GM10266 (cell line): Measurements from ENCODE around the gene PTPRH.

Experiments
- DNase-seq: peaks from one replicate; pipeline ENCODE4 v3.0.0; 2012; ENCODE audit errors: extremely low spot score
- TF ChIP-seq, protein P1 (sequence below): IDR thresholded peaks from 2 replicates; pipeline ENCODE4 v1.5.1; 2012; ENCODE audit warnings: mild to moderate bottlenecking, low read depth; ENCODE audit not compliant: control insufficient read depth, insufficient read depth; ENCODE audit errors: missing control alignments

PTPRH gene

DNA sequence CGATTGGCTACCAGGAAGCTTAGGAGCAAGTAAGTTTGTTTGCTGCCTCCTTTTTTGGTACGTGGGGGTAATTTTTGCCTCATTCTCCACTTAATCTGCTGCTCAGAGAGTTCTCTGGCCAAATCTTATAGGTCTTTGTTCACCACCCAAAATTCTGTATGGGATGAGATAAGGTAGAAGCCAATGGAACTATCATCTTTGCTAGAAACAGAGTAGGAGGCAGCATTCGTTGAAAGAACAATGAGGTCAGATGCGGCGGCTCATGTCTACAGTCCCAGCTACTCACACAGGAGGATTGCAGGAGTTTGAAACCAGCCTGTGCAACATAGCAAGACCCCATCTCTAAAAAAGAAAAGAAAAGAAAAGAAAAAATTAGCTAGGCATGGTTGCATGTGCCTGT, 37.9 kb downstream of the PTPRH start:
- TF ChIP-seq, protein P1, sequence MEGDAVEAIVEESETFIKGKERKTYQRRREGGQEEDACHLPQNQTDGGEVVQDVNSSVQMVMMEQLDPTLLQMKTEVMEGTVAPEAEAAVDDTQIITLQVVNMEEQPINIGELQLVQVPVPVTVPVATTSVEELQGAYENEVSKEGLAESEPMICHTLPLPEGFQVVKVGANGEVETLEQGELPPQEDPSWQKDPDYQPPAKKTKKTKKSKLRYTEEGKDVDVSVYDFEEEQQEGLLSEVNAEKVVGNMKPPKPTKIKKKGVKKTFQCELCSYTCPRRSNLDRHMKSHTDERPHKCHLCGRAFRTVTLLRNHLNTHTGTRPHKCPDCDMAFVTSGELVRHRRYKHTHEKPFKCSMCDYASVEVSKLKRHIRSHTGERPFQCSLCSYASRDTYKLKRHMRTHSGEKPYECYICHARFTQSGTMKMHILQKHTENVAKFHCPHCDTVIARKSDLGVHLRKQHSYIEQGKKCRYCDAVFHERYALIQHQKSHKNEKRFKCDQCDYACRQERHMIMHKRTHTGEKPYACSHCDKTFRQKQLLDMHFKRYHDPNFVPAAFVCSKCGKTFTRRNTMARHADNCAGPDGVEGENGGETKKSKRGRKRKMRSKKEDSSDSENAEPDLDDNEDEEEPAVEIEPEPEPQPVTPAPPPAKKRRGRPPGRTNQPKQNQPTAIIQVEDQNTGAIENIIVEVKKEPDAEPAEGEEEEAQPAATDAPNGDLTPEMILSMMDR = no peak
- DNase-seq = no peak

DNA sequence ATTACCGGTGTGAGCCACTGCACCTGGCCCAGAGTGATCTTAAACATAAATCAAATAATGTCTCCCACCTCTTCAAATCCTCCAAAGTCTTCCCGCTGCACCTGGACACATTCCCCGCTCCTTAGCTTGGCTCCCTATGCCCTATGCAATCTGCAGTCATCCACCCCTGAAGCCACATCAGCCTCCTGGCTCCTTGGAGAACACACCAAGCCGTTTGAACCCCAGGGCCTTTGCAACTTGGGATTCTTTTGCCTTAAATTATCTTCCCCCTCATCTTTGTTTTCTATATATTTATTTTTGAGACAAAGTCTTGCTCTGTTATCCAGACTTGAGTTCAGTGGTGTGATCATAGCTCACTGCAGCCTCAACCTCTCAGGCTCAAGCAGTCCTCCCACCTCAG, 40.2 kb downstream of the PTPRH start:
- DNase-seq = no peak
- TF ChIP-seq, protein P1 = no peak

DNA sequence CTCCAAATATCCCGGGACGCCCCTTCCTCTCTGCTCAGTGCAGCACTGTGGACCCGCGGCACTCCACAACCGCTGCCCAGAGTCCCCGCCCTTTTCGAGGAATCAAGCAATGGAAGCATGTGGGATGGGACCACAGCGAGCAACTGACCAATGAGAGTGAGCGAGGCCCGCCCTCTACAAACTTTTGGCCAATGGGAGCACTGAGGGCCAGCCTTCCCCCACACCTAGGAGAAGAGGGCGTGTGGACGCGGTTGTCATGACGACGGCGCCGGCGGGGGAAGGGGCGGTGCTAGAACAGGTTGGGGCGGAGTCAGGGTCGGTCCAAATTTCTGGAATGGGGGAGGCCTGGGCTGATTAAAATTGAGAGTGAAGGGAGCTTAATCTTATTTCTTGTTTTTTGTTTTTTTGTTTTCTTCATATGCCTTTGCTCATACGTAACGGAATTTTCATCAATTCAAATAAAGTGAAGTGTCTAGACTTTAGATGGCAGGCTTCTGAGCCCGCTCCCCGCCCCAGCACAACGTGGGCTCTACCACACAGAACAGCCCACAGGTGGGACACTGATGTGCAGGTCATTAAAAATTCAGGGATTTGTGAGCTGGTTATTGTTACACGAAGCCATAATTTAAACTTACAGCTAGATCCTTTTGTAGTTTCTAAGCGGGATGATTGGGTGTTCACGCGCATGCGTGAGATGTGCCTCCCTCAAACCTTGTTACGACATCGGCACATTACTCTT, 42.6 kb downstream of the PTPRH start, which contains the start of gene DNAAF3:
Gene DNAAF3, minus strand, starts transcription at position 84 of the 739 bp plus-strand sequence. CDS start 200 bp downstream, outside the sequence.
- TF ChIP-seq, protein P1 = no peak
- DNase-seq = peak; percentile 99

DNA sequence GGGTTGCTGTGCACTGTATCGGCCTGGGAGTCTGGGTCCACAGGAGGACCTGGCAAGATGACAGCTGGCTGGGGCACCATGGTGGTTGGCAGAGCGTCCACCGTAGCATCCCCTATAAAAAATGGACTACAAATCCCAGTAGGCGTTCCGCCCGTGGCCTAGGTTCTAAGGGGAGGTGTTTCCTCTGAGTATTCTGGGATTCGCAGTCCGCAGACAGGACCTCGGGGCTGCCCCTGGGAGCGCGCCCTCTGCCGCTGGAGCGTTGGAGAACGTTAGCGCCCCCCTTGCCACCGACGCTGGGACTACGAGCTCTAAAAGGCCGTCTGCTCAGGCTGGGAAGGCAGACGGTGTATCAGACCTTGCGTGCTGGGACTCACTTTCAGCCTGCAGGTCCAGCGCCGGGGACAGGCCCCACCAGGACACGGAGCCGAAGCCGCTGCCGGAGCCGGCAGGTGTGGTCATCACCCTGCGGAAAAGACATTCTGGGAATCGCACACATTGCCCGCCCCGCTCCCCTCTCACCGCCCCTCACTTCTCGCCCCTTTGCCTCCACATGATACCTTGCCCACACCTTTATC, 43.3 kb downstream of the PTPRH start:
- peak; percentile 72 for DNase-seq
- TF ChIP-seq, protein P1 = peak; percentile 47

DNA sequence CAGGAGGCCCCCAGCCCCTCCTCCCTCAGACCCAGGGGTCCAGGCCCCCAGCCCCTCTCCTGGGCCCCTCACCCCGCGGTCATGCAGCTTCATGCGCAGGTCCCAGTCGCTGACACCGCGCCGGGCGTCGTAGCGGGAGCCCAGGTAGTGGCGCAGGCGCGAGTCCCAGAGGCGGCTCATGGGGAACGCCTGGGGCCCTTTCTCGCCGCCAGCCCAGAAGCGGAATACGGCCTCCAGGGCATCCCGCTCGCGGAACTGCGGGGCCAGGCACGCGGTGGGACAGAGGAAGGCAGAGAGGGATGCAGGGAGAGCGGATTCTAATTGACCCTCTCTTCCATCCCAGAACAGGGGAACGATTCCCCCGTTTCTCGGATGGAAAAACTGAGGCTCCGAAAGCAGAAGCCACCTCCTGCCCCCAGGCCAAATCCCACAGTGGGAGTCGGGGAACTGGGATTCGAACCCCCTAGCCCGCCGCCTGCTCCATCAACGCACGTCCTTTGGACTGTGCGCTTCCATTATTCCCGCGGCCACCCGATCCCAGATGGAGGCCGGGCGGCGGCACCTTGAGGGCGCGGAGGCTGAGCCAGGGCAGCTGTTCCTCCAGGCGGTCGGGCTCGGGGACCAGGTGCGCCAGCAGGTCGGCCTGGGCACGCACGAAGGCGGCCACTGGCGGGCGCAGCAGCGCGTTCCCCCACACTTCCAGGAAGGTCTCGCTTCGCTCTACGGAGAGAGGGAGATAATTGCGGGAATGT, 47.6 kb downstream of the PTPRH start:
- DNase-seq = no peak
- TF ChIP-seq, protein P1 = no peak

DNA sequence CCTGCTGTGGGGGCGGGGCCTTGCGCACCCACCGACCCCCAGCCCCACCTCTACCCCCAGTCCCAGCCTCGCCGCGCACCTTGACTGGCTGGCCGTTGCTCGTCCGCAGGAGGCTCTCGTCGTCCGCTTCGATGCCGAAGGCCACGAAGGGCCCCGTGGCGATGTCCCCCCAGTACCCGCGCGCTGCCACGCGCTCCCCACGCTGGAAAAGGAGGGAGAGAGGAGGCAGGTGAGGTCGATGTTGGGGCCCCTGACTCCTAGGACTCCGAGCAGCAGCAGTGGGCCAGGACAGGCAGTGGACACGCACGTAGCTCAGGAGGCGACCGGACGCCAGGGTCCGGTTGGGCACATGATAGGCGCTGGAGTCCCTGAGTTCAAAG, 48.3 kb downstream of the PTPRH start:
- TF ChIP-seq, protein P1 = no peak
- no peak for DNase-seq
